CD8-positive, alpha-beta memory T cell (primary cell): Measurements from ENCODE around the gene MCHR2. TPM values are rescaled to one million over a fixed set of nuclear protein-coding genes. Genes with fewer than 3 reads are reported as not detected.
A peak's percentile ranks its signal among the peaks of the same experiment; 100 is the strongest.

Experiments used
- CTCF ChIA-PET: fragments of 350-600 bp; sonication (Branson Sonifier 250); formaldehyde crosslinking; loops from one replicate; lab custom pipeline; 2021; ENCODE audit warnings: antibody characterized with exemption; lab: Charles Lee
- POLR2A ChIA-PET: fragments of 350-600 bp; sonication (Branson Sonifier 250); formaldehyde crosslinking; loops from one replicate; lab custom pipeline; 2021; ENCODE audit warnings: antibody characterized with exemption; lab: Charles Lee
- DNase-seq, 5 donors: peaks; one replicate each; pipeline versions ENCODE4 v3.0.0 to v3.0.0-alpha.2; 2020 to 2022; ENCODE audit warnings: mixed read lengths in 1 of 5
- H3K27ac ChIP-seq: one replicate; pipeline ENCODE4 v1.7.0; 2013; ENCODE audit warnings: low read depth, mild to moderate bottlenecking, low read length, moderate library complexity
- H3K27me3 ChIP-seq: 2 replicates; pipeline ENCODE4 v1.7.0; 2013; ENCODE audit warnings: low read length, mild to moderate bottlenecking; ENCODE audit not compliant: insufficient read depth, poor library complexity, severe bottlenecking
- H3K36me3 ChIP-seq: 2 replicates; pipeline ENCODE4 v1.7.0; 2013; ENCODE audit warnings: mild to moderate bottlenecking, low read length, moderate library complexity; ENCODE audit not compliant: insufficient read depth
- H3K4me1 ChIP-seq: 2 replicates; pipeline ENCODE4 v1.7.0; 2013; ENCODE audit warnings: mild to moderate bottlenecking, low read length, moderate library complexity; ENCODE audit not compliant: insufficient read depth
- H3K4me3 ChIP-seq: 2 replicates; pipeline ENCODE4 v1.7.0; 2013; ENCODE audit warnings: mild to moderate bottlenecking, low read length
- H3K9me3 ChIP-seq: 2 replicates; pipeline ENCODE4 v1.7.0; 2013; ENCODE audit warnings: mild to moderate bottlenecking, low read length
- H3K27ac Mint-ChIP-seq, 8 donors: one replicate each; pipeline ENCODE4 v1.8.0; 2020 to 2021; ENCODE audit warnings: mixed read lengths in 8 of 8, mild to moderate bottlenecking in 6 of 8, inconsistent platforms in 3 of 8, moderate library complexity in 3 of 8
- H3K27me3 Mint-ChIP-seq, 2 donors: one replicate each; pipeline ENCODE4 v1.8.0; 2020 to 2021; ENCODE audit warnings: mixed read lengths in 2 of 2, mild to moderate bottlenecking in 1 of 2, moderate library complexity in 1 of 2
- H3K36me3 Mint-ChIP-seq, 3 donors: one replicate each; pipeline ENCODE4 v1.8.0; 2020 to 2021; ENCODE audit warnings: mixed read lengths in 3 of 3, inconsistent platforms in 1 of 3, mild to moderate bottlenecking in 1 of 3
- H3K4me1 Mint-ChIP-seq, 3 donors: one replicate each; pipeline ENCODE4 v1.8.0; 2020 to 2021; ENCODE audit warnings: mixed read lengths in 3 of 3, inconsistent platforms in 1 of 3, mild to moderate bottlenecking in 1 of 3
- H3K4me3 Mint-ChIP-seq, 7 donors: one replicate each; pipeline ENCODE4 v1.8.0; 2020 to 2021; ENCODE audit warnings: mixed read lengths in 7 of 7, mild to moderate bottlenecking in 6 of 7, moderate library complexity in 4 of 7, inconsistent platforms in 2 of 7
- H3K9me3 Mint-ChIP-seq, 5 donors: one replicate each; pipeline ENCODE4 v1.8.0; 2020 to 2022; ENCODE audit warnings: mixed read lengths in 5 of 5, mild to moderate bottlenecking in 3 of 5, moderate library complexity in 2 of 5, inconsistent platforms in 1 of 5
- polyA plus RNA-seq: library from polyadenylated mRNA; unstranded; fragments of 300-500 nt; fragmentation: Illumina TruSeq; gene quantifications from one replicate; pipeline ENCODE4 v1.2.3, GENCODE V29; 2021
- total RNA-seq, 2 experiments: library from RNA; stranded (reverse); gene quantifications; one replicate each; pipeline ENCODE4 v1.2.3, GENCODE V29; 2021

The MCHR2 gene
- total and polyA plus RNA-seq, 3 experiments from 2014 or later = not detected

DNA sequence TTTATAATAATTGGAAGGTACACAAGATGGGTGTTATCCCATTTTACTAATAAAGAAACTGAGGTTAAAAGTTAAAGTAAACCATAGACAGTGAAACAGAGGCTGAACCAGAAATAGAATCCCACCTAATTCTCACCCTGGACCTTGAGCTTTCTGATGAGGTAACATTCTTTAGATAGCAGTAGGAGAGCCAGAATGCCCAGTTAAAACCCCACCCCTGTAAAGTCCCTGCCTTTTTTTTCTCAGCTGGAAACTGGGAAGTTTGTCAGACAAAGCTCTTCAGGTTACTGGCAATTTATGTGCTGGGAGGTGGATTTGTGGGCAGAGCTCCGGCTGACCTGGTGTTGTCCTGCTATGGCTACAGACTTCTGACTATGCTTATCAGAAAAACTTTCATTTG lies 1.9 kb upstream of the MCHR2 start:
- H3K27ac ChIP-seq = no peak overlapping the region
- Mint-ChIP-seq H3K36me3 (no peaks in the 10 kb centered on the region), H3K9me3 (no peaks in the 10 kb centered on the region), H3K4me1 (peaks cover 0 to 4% (median 2%) of the 10 kb centered on the region in 3 donors), H3K27ac (no peak overlapping the region), H3K4me3 (no peak overlapping the region), H3K27me3 (peaks cover 18 to 41% of the 10 kb centered on the region in 2 donors)
- ChIA-PET POLR2A (no interaction called here), CTCF (no interaction called here)
- H3K27me3 ChIP-seq = peaks cover 4% of the 10 kb centered on the region
- no peak overlapping the region for H3K4me3 ChIP-seq
- DNase-seq = no peak
- H3K4me1 ChIP-seq = no peaks in the 10 kb centered on the region
- no peaks in the 10 kb centered on the region for H3K36me3 ChIP-seq
- H3K9me3 ChIP-seq = no peaks in the 10 kb centered on the region

DNA sequence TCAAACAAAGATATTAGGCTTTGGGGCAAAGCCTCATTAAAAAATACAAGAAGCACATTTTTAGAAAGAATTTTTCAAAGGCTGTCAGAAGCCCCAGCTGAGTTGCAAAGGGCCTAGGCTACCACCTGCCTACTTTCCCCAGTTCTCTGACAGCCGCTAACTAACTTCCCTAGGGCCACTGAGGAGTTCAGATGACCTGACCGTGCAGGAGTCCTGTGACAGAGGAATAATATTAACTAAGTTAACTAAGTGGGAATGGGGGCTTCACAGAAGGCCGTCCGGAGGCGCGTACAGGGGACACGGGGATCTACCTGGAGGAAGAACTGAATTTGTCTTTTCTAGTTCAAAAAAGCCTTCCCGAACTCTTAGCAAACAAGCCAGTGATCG lies 884 bp downstream of the MCHR2 start:
- no peaks in the 10 kb centered on the region for H3K36me3 ChIP-seq
- H3K27ac Mint-ChIP-seq = peak overlapping the region in 1 of 8 donors; percentile 17
- H3K27me3 Mint-ChIP-seq = peaks cover 18 to 40% of the 10 kb centered on the region in 2 donors

DNA sequence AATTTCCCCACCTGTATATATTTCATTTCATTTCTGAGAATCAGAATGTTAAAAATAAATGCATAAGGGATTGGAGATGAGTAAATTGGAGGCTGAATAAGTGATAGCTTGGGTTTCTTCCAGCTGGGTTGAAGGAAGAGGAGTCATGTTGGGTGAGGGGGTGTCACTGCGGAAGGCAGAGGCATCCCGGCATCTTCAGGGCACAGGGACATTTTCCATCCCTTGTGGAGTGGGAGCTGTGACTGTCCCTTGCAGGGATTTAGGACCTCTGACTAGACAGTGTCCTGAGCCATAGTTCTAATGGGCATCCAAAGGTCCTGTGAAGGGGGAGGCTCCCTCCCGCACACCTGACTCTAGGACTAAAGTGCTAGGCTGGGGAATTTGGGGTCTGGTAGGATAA lies 2.1 kb downstream of the MCHR2 start:
- H3K9me3 Mint-ChIP-seq = no peaks in the 10 kb centered on the region
- peaks cover 18 to 40% of the 10 kb centered on the region in 2 donors for H3K27me3 Mint-ChIP-seq
- Histone ChIP-seq H3K4me1 (no peaks in the 10 kb centered on the region), H3K27me3 (peaks cover 4% of the 10 kb centered on the region), H3K36me3 (no peaks in the 10 kb centered on the region), H3K27ac (no peak overlapping the region), H3K9me3 (no peaks in the 10 kb centered on the region), H3K4me3 (no peak overlapping the region)
- H3K36me3 Mint-ChIP-seq = no peaks in the 10 kb centered on the region
- no peak overlapping the region for H3K27ac Mint-ChIP-seq
- no peak overlapping the region for H3K4me3 Mint-ChIP-seq
- no peak for DNase-seq
- ChIA-PET CTCF (interaction anchor here (1.6 kb wide), 1 partner anchor 10 kb away, joined by 5 read pairs; no protein-coding TSS in a partner anchor), POLR2A (no interaction called here)
- peaks cover 0 to 4% (median 2%) of the 10 kb centered on the region in 3 donors for H3K4me1 Mint-ChIP-seq

More for the DNA sequence above, 884 bp downstream of the MCHR2 start:
- DNase-seq = no peak
- no peaks in the 10 kb centered on the region for H3K36me3 Mint-ChIP-seq
- peaks cover 0 to 4% (median 2%) of the 10 kb centered on the region in 3 donors for H3K4me1 Mint-ChIP-seq
- ChIA-PET POLR2A (no interaction called here), CTCF (interaction anchor here (1.6 kb wide), 1 partner anchor 9 kb away, joined by 5 read pairs; no protein-coding TSS in a partner anchor)
- no peak overlapping the region for H3K4me3 ChIP-seq
- H3K27me3 ChIP-seq = peaks cover 4% of the 10 kb centered on the region
- no peaks in the 10 kb centered on the region for H3K9me3 ChIP-seq
- H3K9me3 Mint-ChIP-seq = no peaks in the 10 kb centered on the region
- H3K4me1 ChIP-seq = no peaks in the 10 kb centered on the region
- H3K27ac ChIP-seq = no peak overlapping the region
- H3K4me3 Mint-ChIP-seq = no peak overlapping the region

DNA sequence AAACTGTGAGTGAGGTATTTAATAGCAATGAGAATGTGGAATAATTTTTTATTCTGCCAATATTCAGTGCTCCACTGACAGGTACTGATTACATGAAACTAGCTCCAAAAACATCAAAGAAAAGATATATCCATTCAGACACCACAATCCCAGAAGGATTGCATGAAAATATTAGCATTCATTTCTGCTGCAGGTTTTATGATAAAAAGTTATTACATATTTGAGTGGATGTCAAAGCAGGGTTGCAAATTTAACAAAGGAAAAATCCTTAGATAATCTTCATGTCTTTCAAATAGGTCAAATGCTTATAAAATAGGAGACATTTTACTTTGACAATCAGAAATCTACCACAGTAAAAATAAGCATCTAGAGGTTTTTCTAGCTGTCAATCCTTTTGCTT lies 13.3 kb downstream of the MCHR2 start:
- DNase-seq = no peak
- Histone ChIP-seq H3K4me3 (no peak overlapping the region), H3K36me3 (no peaks in the 10 kb centered on the region), H3K4me1 (no peaks in the 10 kb centered on the region), H3K9me3 (no peaks in the 10 kb centered on the region), H3K27ac (no peak overlapping the region), H3K27me3 (no peaks in the 10 kb centered on the region)
- H3K27me3 Mint-ChIP-seq = peaks cover 3 to 10% of the 10 kb centered on the region in 2 donors
- CTCF ChIA-PET = no interaction called here
- H3K4me3 Mint-ChIP-seq = no peak overlapping the region
- no peaks in the 10 kb centered on the region for H3K9me3 Mint-ChIP-seq
- H3K27ac Mint-ChIP-seq = no peak overlapping the region
- H3K4me1 Mint-ChIP-seq = no peaks in the 10 kb centered on the region
- H3K36me3 Mint-ChIP-seq = no peaks in the 10 kb centered on the region
- POLR2A ChIA-PET = no interaction called here

DNA sequence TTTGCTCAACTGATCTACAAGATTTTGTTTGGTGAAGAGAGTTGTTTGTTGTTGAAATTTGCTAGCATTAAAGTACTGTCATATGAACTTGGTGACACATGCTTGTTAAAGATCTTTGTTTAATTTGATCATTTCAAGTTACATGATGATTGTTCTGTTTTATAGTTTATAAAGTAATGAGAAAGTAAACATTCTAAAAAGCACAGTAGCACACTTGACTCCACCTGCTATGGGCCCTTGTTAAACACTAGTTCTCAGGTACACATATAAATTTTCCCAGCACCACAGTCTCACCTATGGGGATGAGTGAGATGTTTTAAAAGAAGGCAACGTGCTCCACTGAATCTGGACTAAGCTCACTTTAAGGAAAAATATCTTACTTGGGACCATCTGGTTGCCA lies 14.1 kb downstream of the MCHR2 start:
- no peak overlapping the region for H3K27ac Mint-ChIP-seq
- H3K9me3 Mint-ChIP-seq = peaks cover 0 to under 1% (median 0%) of the 10 kb centered on the region in 5 donors
- ChIA-PET CTCF (no interaction called here), POLR2A (no interaction called here)
- H3K36me3 Mint-ChIP-seq = no peaks in the 10 kb centered on the region
- Histone ChIP-seq H3K4me3 (no peak overlapping the region), H3K36me3 (no peaks in the 10 kb centered on the region), H3K9me3 (no peaks in the 10 kb centered on the region), H3K27ac (no peak overlapping the region), H3K4me1 (no peaks in the 10 kb centered on the region), H3K27me3 (no peaks in the 10 kb centered on the region)
- H3K27me3 Mint-ChIP-seq = peaks cover 3 to 10% of the 10 kb centered on the region in 2 donors
- H3K4me1 Mint-ChIP-seq = no peaks in the 10 kb centered on the region
- H3K4me3 Mint-ChIP-seq = no peak overlapping the region
- no peak for DNase-seq

DNA sequence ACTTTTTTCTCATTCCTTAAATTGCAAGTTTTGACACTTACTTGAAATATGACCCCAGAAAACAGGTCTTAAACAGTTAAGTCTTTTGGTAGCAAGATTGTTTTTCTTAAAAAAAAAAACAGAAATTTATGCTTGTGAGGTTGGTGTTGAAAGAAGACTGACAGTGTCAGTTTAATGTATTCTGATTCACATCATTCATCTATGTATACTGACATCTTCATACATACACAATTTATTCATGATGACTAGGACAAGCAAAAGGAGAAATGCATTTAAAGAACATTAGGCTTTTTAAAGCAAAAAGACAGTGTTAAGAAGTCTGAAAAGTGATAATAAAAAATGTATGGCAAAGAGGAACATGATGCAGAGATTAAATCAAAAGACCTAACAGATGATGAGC lies 27.0 kb downstream of the MCHR2 start:
- CTCF ChIA-PET = no interaction called here
- Histone ChIP-seq H3K4me3 (no peak overlapping the region), H3K9me3 (no peaks in the 10 kb centered on the region), H3K27ac (no peak overlapping the region), H3K36me3 (no peaks in the 10 kb centered on the region), H3K4me1 (no peaks in the 10 kb centered on the region), H3K27me3 (no peaks in the 10 kb centered on the region)
- H3K27me3 Mint-ChIP-seq = no peaks in the 10 kb centered on the region
- no peak overlapping the region for H3K4me3 Mint-ChIP-seq
- no peak overlapping the region for H3K27ac Mint-ChIP-seq
- H3K36me3 Mint-ChIP-seq = no peaks in the 10 kb centered on the region
- POLR2A ChIA-PET = no interaction called here
- H3K4me1 Mint-ChIP-seq = no peaks in the 10 kb centered on the region
- H3K9me3 Mint-ChIP-seq = peaks cover 0 to 2% (median 0%) of the 10 kb centered on the region in 5 donors
- DNase-seq = no peak

GRCh38 chr6:99960027-99960426 lies 34.0 kb downstream of the MCHR2 start:
- no peaks in the 10 kb centered on the region for H3K27me3 ChIP-seq
- no peaks in the 10 kb centered on the region for H3K4me1 ChIP-seq
- no peak overlapping the region for H3K27ac ChIP-seq
- H3K4me3 ChIP-seq = no peak overlapping the region
- no peaks in the 10 kb centered on the region for H3K9me3 ChIP-seq
- ChIA-PET POLR2A (no interaction called here), CTCF (no interaction called here)
- no peak for DNase-seq
- H3K36me3 Mint-ChIP-seq = no peaks in the 10 kb centered on the region
- no peaks in the 10 kb centered on the region for H3K36me3 ChIP-seq
- H3K27ac Mint-ChIP-seq = no peak overlapping the region
- peaks cover 6 to 27% (median 22%) of the 10 kb centered on the region in 5 donors for H3K9me3 Mint-ChIP-seq
- H3K4me3 Mint-ChIP-seq = no peak overlapping the region
- H3K27me3 Mint-ChIP-seq = peaks cover 0 to 3% of the 10 kb centered on the region in 2 donors
- H3K4me1 Mint-ChIP-seq = no peaks in the 10 kb centered on the region

GRCh38 chr6:99951016-99951805 lies 42.8 kb downstream of the MCHR2 start:
- no peak overlapping the region for H3K27ac ChIP-seq
- Mint-ChIP-seq H3K27me3 (peaks cover 3 to 6% of the 10 kb centered on the region in 2 donors), H3K27ac (no peak overlapping the region), H3K9me3 (no peaks in the 10 kb centered on the region), H3K36me3 (no peaks in the 10 kb centered on the region), H3K4me3 (no peak overlapping the region), H3K4me1 (no peaks in the 10 kb centered on the region)
- no peaks in the 10 kb centered on the region for H3K27me3 ChIP-seq
- no peaks in the 10 kb centered on the region for H3K4me1 ChIP-seq
- H3K36me3 ChIP-seq = no peaks in the 10 kb centered on the region
- ChIA-PET CTCF (no interaction called here), POLR2A (no interaction called here)
- H3K9me3 ChIP-seq = no peaks in the 10 kb centered on the region
- H3K4me3 ChIP-seq = no peak overlapping the region
- no peak for DNase-seq
